Heart right ventricle (tissue), 16 donors: ENCODE data around the gene DMGDH. TPM values are rescaled to one million over a fixed set of nuclear protein-coding genes. Genes with fewer than 3 reads are reported as not detected.

Experiments
- ATAC-seq, 8 donors: fragments of 200-7000 bp; cut with Tn5 transposase; one replicate each; pipeline ENCODE4 v1.9.1; 2020; ENCODE audit warnings: mild to moderate bottlenecking in 8 of 8, moderate library complexity in 8 of 8, moderate number of reproducible peaks in 1 of 8
- DNase-seq, 2 donors: peaks; one replicate each; pipeline ENCODE4 v3.0.0-alpha.2; 2020
- H3K27ac ChIP-seq, 10 donors: fragments of 200-600 bp; sonication (generic) in 2 of 10; one replicate each; pipeline versions ENCODE4 v1.5.0 to v1.8.0; 2020 to 2022; ENCODE audit warnings: mild to moderate bottlenecking in 3 of 10
- H3K27me3 ChIP-seq, 7 donors: fragments of 200-600 bp; one replicate each; pipeline ENCODE4 v1.8.0; 2021 to 2022; ENCODE audit warnings: mild to moderate bottlenecking in 2 of 7
- H3K36me3 ChIP-seq, 9 donors: fragments of 200-600 bp; sonication (generic) in 1 of 9; one replicate each; pipeline versions ENCODE4 v1.5.0 to v1.8.0; 2020 to 2022; ENCODE audit warnings: mild to moderate bottlenecking in 2 of 9
- H3K4me1 ChIP-seq, 9 donors: fragments of 200-600 bp; sonication (generic) in 1 of 9; one replicate each; pipeline versions ENCODE4 v1.5.0 to v1.8.0; 2020 to 2022; ENCODE audit warnings: mild to moderate bottlenecking in 4 of 9
- H3K4me3 ChIP-seq, 10 donors: fragments of 200-600 bp; sonication (generic) in 2 of 10; one replicate each; pipeline versions ENCODE4 v1.5.0 to v1.8.0; 2020 to 2022; ENCODE audit warnings: mild to moderate bottlenecking in 7 of 10, moderate library complexity in 2 of 10
- H3K9me3 ChIP-seq, 11 donors: fragments of 200-600 bp in 10 of 11; sonication (generic) in 2 of 11; one replicate each; pipeline versions ENCODE4 v1.5.0 to v1.8.0; 2013 to 2022; ENCODE audit warnings: mild to moderate bottlenecking in 2 of 11, control low read depth in 1 of 11, moderate library complexity in 1 of 11
- WGBS, 2 donors: extraction: QIAGEN DNeasy Blood & Tissue Kit; methylation state at CpG; one replicate each; pipeline ENCODE4 v1.1.7; 2013; ENCODE audit warnings: inconsistent platforms in 1 of 2; 5-methylcytosine and 5-hydroxymethylcytosine counted together
- intact Hi-C, 10 donors: fragments of 100-400 bp; cut with DNase I; formaldehyde crosslinking; loops; one replicate each; pipeline versions ENCODE4 v1.11.1 to v1.14.2; 2022
- polyA plus RNA-seq, 2 donors: library from polyadenylated mRNA; stranded (reverse); fragments of 200-250 nt; gene quantifications; one replicate each; pipeline ENCODE4 v1.2.3, GENCODE V29; 2013
- total RNA-seq, 10 donors: library from RNA; stranded (reverse); fragmentation: NEBNext Ultra II Directional in 3 of 10; extraction: Animal tissue kit (Norgen Biotek cat#: 25700) in 3 of 10; gene quantifications; one replicate each; pipeline versions ENCODE4 v1.2.1 to v1.2.4, GENCODE V29; 2021 to 2023
- TF ChIP-seq, protein P1 (sequence below), 9 donors: fragments of 200-600 bp; sonication (generic) in 2 of 9; IDR thresholded peaks; one replicate each; pipeline versions ENCODE4 v1.5.0 to v1.8.0; 2021 to 2022; ENCODE audit warnings: antibody characterized with exemption in 9 of 9, mild to moderate bottlenecking in 5 of 9, moderate library complexity in 1 of 9
- donor health status: Arrhythmogenic right ventricular cardiomyopathy.
- donor health status: ischemic (EF 13 %, LVEDD 7.1; RV severe dilation, severe dysfunction).
- donor health status: healthy with polysubstance abuse.
- donor health status: DM: no; HTN: yes; CAD: no.
- donor health status: DM: no; HTN: no; CAD: no.
- donor health status: ischemic (EF 25% LVEDD 6.9; RV normal size, moderate dysfunction).
- donor health status: ischemic (EF 25% LVEDD 5.7; RV mildly dilated, moderate dysfunction).
- donor health status: healthy.
- donor health status: DM: yes; HTN: yes; CAD: no.
- donor health status: Ischemic cardiomyopathy.
- donor health status: ischemic (EF 35%, LVEDD 5.7; RV mildly dilated, moderate dysfunction).
- donor health status: nonischemic (EF 11% LVEDD 7.7; RV severe dilation, severe dysfunction).
- donor health status: DM: yes; HTN: yes; CAD: no.
- donor health status: PGD.
- donor health status: ischemic (EF 29% LVEDD 5.4; RV normal size, mild dysfunction).
- donor health status: nonischemic (EF 23%, LVEDD 6.1; RV moderate dilation, normal function).

Gene DMGDH
- total and polyA plus RNA-seq, 12 donors: 0.17 to 3.4 (median 1.9) TPM

DNA sequence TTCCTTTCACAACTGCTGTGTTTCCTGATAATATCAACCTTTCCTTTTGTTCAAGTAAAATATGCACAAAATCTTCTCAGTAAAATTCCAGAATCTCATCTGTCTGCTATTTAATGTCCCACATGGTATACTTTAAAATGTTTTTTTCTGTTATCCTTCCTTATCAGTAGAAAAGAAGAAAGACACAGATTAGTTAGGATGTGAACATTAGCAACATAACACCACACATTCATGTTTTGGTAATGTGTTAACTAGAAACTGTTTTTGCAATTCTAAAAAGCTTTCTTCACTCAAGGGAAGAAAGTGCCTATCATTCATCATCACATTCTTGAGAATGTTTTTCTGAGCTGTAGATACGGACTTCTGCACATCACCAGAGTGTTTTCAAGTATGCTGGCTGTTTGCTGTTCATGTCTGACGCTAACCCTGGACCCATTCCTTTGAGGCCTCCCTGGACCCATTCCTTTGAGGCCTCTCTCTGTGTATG, 73.9 kb downstream of the DMGDH start:
- Histone ChIP-seq H3K4me1 (no peaks in the 10 kb centered on the region), H3K36me3 (no peaks in the 10 kb centered on the region), H3K4me3 (no peak overlapping the region), H3K27me3 (no peaks in the 10 kb centered on the region), H3K27ac (no peak overlapping the region), H3K9me3 (peaks cover 0 to 3% (median 0%) of the 10 kb centered on the region in 11 donors)
- TF ChIP-seq, protein P1, sequence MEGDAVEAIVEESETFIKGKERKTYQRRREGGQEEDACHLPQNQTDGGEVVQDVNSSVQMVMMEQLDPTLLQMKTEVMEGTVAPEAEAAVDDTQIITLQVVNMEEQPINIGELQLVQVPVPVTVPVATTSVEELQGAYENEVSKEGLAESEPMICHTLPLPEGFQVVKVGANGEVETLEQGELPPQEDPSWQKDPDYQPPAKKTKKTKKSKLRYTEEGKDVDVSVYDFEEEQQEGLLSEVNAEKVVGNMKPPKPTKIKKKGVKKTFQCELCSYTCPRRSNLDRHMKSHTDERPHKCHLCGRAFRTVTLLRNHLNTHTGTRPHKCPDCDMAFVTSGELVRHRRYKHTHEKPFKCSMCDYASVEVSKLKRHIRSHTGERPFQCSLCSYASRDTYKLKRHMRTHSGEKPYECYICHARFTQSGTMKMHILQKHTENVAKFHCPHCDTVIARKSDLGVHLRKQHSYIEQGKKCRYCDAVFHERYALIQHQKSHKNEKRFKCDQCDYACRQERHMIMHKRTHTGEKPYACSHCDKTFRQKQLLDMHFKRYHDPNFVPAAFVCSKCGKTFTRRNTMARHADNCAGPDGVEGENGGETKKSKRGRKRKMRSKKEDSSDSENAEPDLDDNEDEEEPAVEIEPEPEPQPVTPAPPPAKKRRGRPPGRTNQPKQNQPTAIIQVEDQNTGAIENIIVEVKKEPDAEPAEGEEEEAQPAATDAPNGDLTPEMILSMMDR (IDR thresholded peaks at IDR 0.05): no peak
- ATAC-seq (no peak), DNase-seq (no peak)
- intact Hi-C loops: no loop called here
- 74 to 75% methylated on average over 2 of the region's 2 CpGs for WGBS, 2 donors

DNA sequence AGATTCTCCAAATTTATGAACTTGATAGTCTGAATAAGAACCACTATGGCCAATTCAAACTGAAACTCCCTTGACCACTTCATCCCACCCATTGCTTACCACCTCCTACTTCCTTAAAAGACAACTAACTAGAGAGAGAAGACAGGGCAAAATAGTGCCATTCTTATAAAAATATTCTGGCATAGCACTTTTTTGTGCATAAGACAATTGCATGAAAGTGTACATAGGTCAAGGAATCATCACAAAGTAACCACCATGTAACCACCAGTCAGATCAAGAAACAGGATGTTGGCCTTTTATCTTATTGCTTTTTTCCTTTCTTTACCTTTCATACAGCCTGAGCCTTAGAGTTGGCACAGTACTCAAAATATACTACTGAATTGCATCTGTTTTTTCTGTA, 76.3 kb downstream of the DMGDH start:
- no peaks in the 10 kb centered on the region for H3K4me1 ChIP-seq
- intact Hi-C loops: no loop called here
- H3K36me3 ChIP-seq: no peaks in the 10 kb centered on the region
- ATAC-seq: no peak
- TF ChIP-seq, protein P1 (IDR thresholded peaks at IDR 0.05): no peak
- no peak overlapping the region for H3K27ac ChIP-seq
- peaks cover 0 to 3% (median 0%) of the 10 kb centered on the region in 11 donors for H3K9me3 ChIP-seq
- DNase-seq: no peak
- no peaks in the 10 kb centered on the region for H3K27me3 ChIP-seq
- no peak overlapping the region for H3K4me3 ChIP-seq

DNA sequence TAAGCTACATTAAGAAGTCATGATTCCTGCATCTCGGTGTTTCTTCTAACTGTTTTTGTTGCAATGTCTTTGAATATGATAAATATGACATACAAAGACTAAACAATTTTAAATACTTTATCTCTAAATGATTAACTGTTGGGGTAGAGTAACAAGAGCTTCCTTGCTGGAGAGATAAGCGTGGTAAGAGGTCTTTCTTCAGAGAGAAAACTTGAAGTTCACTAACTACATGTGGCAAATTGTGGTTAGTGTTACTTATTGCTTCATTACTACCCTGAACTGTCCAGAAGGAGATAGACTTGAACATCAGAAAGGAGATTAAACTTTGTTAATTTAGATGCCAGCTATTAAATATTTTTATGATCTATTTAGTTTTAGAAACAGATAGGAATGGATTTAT, 77.3 kb downstream of the DMGDH start:
- no peak overlapping the region for H3K4me3 ChIP-seq
- ATAC-seq (no peak), DNase-seq (no peak)
- intact Hi-C loops: no loop called here
- WGBS, 2 donors: 84 to 88% methylated on average over 2 of the region's 2 CpGs
- no peak overlapping the region for H3K27ac ChIP-seq
- H3K9me3 ChIP-seq: peaks cover 0 to 3% (median 0%) of the 10 kb centered on the region in 11 donors
- no peaks in the 10 kb centered on the region for H3K27me3 ChIP-seq
- TF ChIP-seq, protein P1 (IDR thresholded peaks at IDR 0.05): no peak
- H3K36me3 ChIP-seq: no peaks in the 10 kb centered on the region
- H3K4me1 ChIP-seq: no peaks in the 10 kb centered on the region

DNA sequence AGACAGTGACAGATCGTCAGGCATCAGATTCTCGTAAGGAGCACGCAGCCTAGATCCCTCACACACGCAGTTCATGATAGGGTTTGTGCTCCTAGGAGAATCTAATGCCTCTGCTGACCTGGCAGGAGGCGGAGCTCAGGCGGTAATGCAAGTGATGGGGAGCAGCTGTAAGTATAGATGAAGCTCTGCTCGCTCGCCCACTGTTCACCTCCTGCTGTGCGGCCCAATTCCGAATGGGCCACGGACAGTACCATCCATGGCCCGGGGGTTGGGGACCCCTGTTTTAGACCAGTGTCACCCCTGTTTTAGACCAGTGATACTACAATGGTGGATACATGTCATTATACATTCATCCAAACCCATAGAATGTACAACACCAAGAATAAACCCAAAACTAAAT, 80.4 kb downstream of the DMGDH start:
- ATAC-seq (no peak), DNase-seq (no peak)
- H3K9me3 ChIP-seq: no peaks in the 10 kb centered on the region
- no peaks in the 10 kb centered on the region for H3K36me3 ChIP-seq
- H3K4me1 ChIP-seq: peaks cover 0 to 14% (median 8%) of the 10 kb centered on the region in 9 donors
- 96% methylated on average over 12 of the region's 12 CpGs for WGBS, 2 donors
- intact Hi-C loops: no loop called here
- TF ChIP-seq, protein P1 (IDR thresholded peaks at IDR 0.05): no peak
- no peak overlapping the region for H3K27ac ChIP-seq
- no peak overlapping the region for H3K4me3 ChIP-seq
- H3K27me3 ChIP-seq: no peaks in the 10 kb centered on the region
